PC-3 (cell line): Measurements from ENCODE around the gene PTOV1. TPM values are rescaled to one million over a fixed set of nuclear protein-coding genes. Genes with fewer than 3 reads are reported as not detected.

ENCODE experiments used
- ATAC-seq: fragments of 200-7000 bp; cut with Tn5 transposase; 2 replicates; pipeline ENCODE4 v1.9.1; 2020; ENCODE audit warnings: mild to moderate bottlenecking, moderate library complexity
- BruUV-seq: library from RNA; stranded (reverse); fragments of 400-500 nt; replicated peaks from 2 replicates; lab custom pipeline; 2021; lab: Mats Ljungman, UMichigan
- CTCF ChIA-PET: fragments of 300-600 bp; sonication (Branson Sonifier 250); formaldehyde crosslinking; loops from one replicate; lab custom pipeline; 2022; ENCODE audit warnings: antibody characterized with exemption; lab: Charles Lee
- POLR2A ChIA-PET: fragments of 300-600 bp; sonication (Branson Sonifier 250); formaldehyde crosslinking; loops from one replicate; lab custom pipeline; 2022; ENCODE audit warnings: antibody characterized with exemption; ENCODE audit not compliant: unreplicated experiment; lab: Charles Lee
- DNase-seq: peaks from one replicate; pipeline ENCODE4 v3.0.0-alpha.2; 2015
- H2AFZ ChIP-seq: fragments of 300-600 bp; sonication (generic); 2 replicates; pipeline ENCODE4 v1.6.0; 2016; ENCODE audit warnings: antibody characterized with exemption, low read length
- H3F3A ChIP-seq: fragments of 300-600 bp; sonication (generic); one replicate; pipeline ENCODE4 v1.6.0; 2017; ENCODE audit warnings: antibody characterized with exemption, low read length, control low read depth, mild to moderate bottlenecking; ENCODE audit not compliant: unreplicated experiment
- H3K27ac ChIP-seq: fragments of 300-600 bp; sonication (generic); 2 replicates; pipeline ENCODE4 v1.5.1; 2016; ENCODE audit warnings: mild to moderate bottlenecking, low read length
- H3K27me3 ChIP-seq: fragments of 300-600 bp; sonication (generic); 2 replicates; pipeline ENCODE4 v1.6.1; 2016; ENCODE audit warnings: low read length, mixed read lengths
- H3K36me3 ChIP-seq: fragments of 300-600 bp; sonication (generic); 2 replicates; pipeline ENCODE4 v1.6.1; 2016; ENCODE audit warnings: low read depth, mixed run types, low read length, mixed read lengths
- H3K4me1 ChIP-seq: fragments of 300-600 bp; sonication (generic); 2 replicates; pipeline ENCODE4 v1.5.1; 2016; ENCODE audit warnings: low read length; ENCODE audit not compliant: insufficient read depth
- H3K4me2 ChIP-seq: fragments of 300-600 bp; sonication (generic); 2 replicates; pipeline ENCODE4 v1.6.0; 2016; ENCODE audit warnings: low read length
- H3K4me3 ChIP-seq: fragments of 300-600 bp; sonication (generic); 2 replicates; pipeline ENCODE4 v1.5.1; 2016; ENCODE audit warnings: mild to moderate bottlenecking, low read length, mixed read lengths
- H3K79me2 ChIP-seq: fragments of 300-600 bp; sonication (generic); 2 replicates; pipeline ENCODE4 v1.6.1; 2017; ENCODE audit warnings: low read length, mixed read lengths
- H3K9ac ChIP-seq: fragments of 300-600 bp; sonication (generic); 2 replicates; pipeline ENCODE4 v1.6.0; 2016; ENCODE audit warnings: mild to moderate bottlenecking, low read length
- H3K9me2 ChIP-seq: fragments of 300-600 bp; sonication (generic); replicated peaks from 2 replicates; pipeline ENCODE4 v1.6.1; 2016; ENCODE audit warnings: mixed run types, low read length, mixed read lengths
- H3K9me3 ChIP-seq: fragments of 300-600 bp; sonication (generic); 2 replicates; pipeline ENCODE4 v1.6.1; 2016; ENCODE audit warnings: low read length, mixed read lengths
- H4K20me1 ChIP-seq: fragments of 300-600 bp; sonication (generic); 2 replicates; pipeline ENCODE4 v1.6.1; 2016; ENCODE audit warnings: low read length, mixed read lengths
- EZH2 ChIP-seq: fragments of 300-600 bp; sonication (generic); IDR thresholded peaks from one replicate; pipeline ENCODE4 v1.6.1; 2017; ENCODE audit warnings: antibody characterized with exemption, mild to moderate bottlenecking, low read length; ENCODE audit not compliant: unreplicated experiment
- EZH2phosphoT487 ChIP-seq: fragments of 300-600 bp; sonication (generic); IDR thresholded peaks from 2 replicates; pipeline ENCODE4 v1.6.1; 2018; ENCODE audit warnings: mild to moderate bottlenecking, antibody characterized with exemption, low read length, borderline replicate concordance
- intact Hi-C: fragments of 100-400 bp; cut with micrococcal nuclease; formaldehyde crosslinking; loops from 2 replicates; pipeline ENCODE4 v1.9.0; 2023
- microRNA-seq: library from miRNA; unstranded; fragments of <30 nt; microRNA quantifications from one replicate; pipeline ENCODE4 v1.1.0, GENCODE V29; 2020; ENCODE audit not compliant: unreplicated experiment
- total RNA-seq: library from RNA; depleted of rRNA; stranded (reverse); fragments of >200 nt; gene quantifications from 2 replicates; pipeline ENCODE4 v1.2.3, GENCODE V29; 2014; rRNA removed
- TF ChIP-seq, protein P1 (sequence below): fragments of 300-600 bp; sonication (generic); conservative IDR thresholded peaks from 2 replicates; pipeline ENCODE4 v1.5.1; 2017; ENCODE audit warnings: antibody characterized with exemption, low read depth, mild to moderate bottlenecking, low read length

Gene PTOV1
- total RNA-seq, 1 experiment from 2014 or later: 148 TPM

DNA sequence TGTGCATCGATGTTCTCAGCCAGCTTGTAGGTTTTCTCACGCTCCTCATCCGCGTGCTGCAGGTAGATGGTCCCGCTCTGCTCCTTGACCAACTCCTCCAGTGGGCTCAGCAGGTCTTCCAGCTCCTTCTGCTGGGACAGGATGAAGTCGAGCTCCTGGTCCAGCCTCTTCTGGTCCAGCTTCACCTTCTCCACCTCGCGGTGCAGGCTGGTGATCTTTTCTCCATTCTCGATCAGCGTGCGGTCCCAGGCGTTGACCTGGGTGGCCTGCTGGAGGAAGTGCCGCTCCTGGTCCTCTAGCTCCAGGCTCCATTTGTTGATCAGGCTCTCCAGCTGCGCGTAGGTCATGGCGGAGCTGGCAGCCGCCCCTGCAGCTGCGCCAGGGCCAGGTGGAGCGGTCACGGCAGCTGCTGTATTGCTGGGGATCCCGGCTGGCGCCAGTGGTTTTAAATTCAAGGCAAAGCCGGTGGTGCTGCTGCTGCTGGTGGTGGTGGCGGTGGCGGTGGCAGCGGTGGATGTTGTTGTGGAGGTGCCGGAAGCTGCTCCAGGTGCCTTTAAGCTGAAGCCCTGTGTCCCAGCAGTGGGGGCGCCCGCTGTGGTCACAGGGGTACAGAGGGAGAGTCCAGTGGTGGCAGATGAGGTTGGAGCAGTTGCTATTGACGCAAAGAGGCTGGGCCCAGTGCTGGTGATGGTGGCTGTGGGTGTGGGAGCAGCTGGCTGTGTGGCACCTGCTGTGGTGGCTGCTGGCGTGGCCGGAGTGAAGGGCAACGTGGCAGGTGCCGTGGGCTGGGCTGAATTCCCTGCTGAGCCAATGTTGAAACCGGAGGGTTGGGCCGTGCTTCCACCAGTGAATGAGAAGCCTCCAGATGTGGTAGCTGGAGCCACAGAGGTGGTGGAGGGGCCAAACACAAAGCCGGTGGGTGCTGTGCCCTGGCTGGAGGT lies 57.8 kb downstream of the PTOV1 start:
- no peaks in the 10 kb centered on the region for H3K4me1 ChIP-seq
- H3K4me2 ChIP-seq: no peak overlapping the region
- BruUV-seq: no TSS peak
- ChIA-PET POLR2A (no interaction called here), CTCF (no interaction called here)
- DNase-seq (no peak), ATAC-seq (no peak)
- H3K27me3 ChIP-seq: no peaks in the 10 kb centered on the region
- no peak overlapping the region for H3K4me3 ChIP-seq
- no peak overlapping the region for H2AFZ ChIP-seq
- no peaks in the 10 kb centered on the region for H3F3A ChIP-seq
- no peaks in the 10 kb centered on the region for H3K9me3 ChIP-seq
- H3K9me2 ChIP-seq: no peaks in the 10 kb centered on the region
- intact Hi-C loops: no loop called here
- no peak overlapping the region for H3K27ac ChIP-seq
- H3K79me2 ChIP-seq: peaks cover 4% of the 10 kb centered on the region; the same call in 1 of the 2 replicates
- peaks cover 54% of the 10 kb centered on the region for H3K36me3 ChIP-seq
- H3K9ac ChIP-seq: no peak overlapping the region
- peaks cover 28% of the 10 kb centered on the region for H4K20me1 ChIP-seq
- TF ChIP-seq EZH2phosphoT487 (no peak), EZH2 (no peak)
- TF ChIP-seq, protein P1, sequence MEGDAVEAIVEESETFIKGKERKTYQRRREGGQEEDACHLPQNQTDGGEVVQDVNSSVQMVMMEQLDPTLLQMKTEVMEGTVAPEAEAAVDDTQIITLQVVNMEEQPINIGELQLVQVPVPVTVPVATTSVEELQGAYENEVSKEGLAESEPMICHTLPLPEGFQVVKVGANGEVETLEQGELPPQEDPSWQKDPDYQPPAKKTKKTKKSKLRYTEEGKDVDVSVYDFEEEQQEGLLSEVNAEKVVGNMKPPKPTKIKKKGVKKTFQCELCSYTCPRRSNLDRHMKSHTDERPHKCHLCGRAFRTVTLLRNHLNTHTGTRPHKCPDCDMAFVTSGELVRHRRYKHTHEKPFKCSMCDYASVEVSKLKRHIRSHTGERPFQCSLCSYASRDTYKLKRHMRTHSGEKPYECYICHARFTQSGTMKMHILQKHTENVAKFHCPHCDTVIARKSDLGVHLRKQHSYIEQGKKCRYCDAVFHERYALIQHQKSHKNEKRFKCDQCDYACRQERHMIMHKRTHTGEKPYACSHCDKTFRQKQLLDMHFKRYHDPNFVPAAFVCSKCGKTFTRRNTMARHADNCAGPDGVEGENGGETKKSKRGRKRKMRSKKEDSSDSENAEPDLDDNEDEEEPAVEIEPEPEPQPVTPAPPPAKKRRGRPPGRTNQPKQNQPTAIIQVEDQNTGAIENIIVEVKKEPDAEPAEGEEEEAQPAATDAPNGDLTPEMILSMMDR: no peak

GRCh38 chr19:49910179-49910578 lies 59.2 kb downstream of the PTOV1 start:
- no peaks in the 10 kb centered on the region for H3K4me1 ChIP-seq
- ChIA-PET CTCF (no interaction called here), POLR2A (no interaction called here)
- intact Hi-C loops: no loop called here
- no TSS peak for BruUV-seq
- peaks cover 28% of the 10 kb centered on the region for H4K20me1 ChIP-seq
- no peaks in the 10 kb centered on the region for H3K9me3 ChIP-seq
- no peaks in the 10 kb centered on the region for H3F3A ChIP-seq
- no peak overlapping the region for H3K4me3 ChIP-seq
- no peak overlapping the region for H2AFZ ChIP-seq
- peaks cover 63% of the 10 kb centered on the region for H3K36me3 ChIP-seq
- no peaks in the 10 kb centered on the region for H3K27me3 ChIP-seq
- DNase-seq: no peak
- H3K4me2 ChIP-seq: no peak overlapping the region
- H3K27ac ChIP-seq: no peak overlapping the region
- peaks cover 12% of the 10 kb centered on the region; the same call in 1 of the 2 replicates for H3K79me2 ChIP-seq
- no peak for TF ChIP-seq EZH2phosphoT487
- no peak overlapping the region for H3K9ac ChIP-seq
- H3K9me2 ChIP-seq: no peaks in the 10 kb centered on the region
- no peak for ATAC-seq

Small RNAs within 50 kb of the gene (microRNA-seq; reads per million reads assigned to microRNA genes)
- gene MIR4749: 4.8 reads per million, percentile 19 among the genes with 10 or more reads in this experiment
- gene MIR4750: 3.3 reads per million, percentile 9 among the genes with 10 or more reads in this experiment
- not detected for gene MIR6800

Other genes starting within 250 kb of the PTOV1 start
- gene RRAS, start 211.0 kb upstream of the PTOV1 start, total RNA-seq: 24.0 and 32.0 TPM in 2 replicates
- 46.8 and 78.6 TPM in 2 replicates for gene SCAF1, start 208.9 kb upstream of the PTOV1 start, total RNA-seq
- 223 and 236 TPM in 2 replicates for gene IRF3, start 185.3 kb upstream of the PTOV1 start, total RNA-seq
- gene BCL2L12, start 185.2 kb upstream of the PTOV1 start, total RNA-seq: 82.5 and 104 TPM in 2 replicates
- gene PRMT1, start 173.9 kb upstream of the PTOV1 start, total RNA-seq: 625 and 761 TPM in 2 replicates
- gene ADM5, start 161.6 kb upstream of the PTOV1 start, total RNA-seq: 5.0 and 6.3 TPM in 2 replicates
- 11.5 and 13.6 TPM in 2 replicates for gene CPT1C, start 160.0 kb upstream of the PTOV1 start, total RNA-seq
- gene TSKS, start 87.9 kb upstream of the PTOV1 start, total RNA-seq: not detected in 2 replicates
- gene AP2A1, start 84.2 kb upstream of the PTOV1 start, total RNA-seq: 143 and 159 TPM in 2 replicates
- gene FUZ, start 37.9 kb upstream of the PTOV1 start, total RNA-seq: 9.4 and 10.9 TPM in 2 replicates
- 47.5 and 54.9 TPM in 2 replicates for gene MED25, start 32.9 kb upstream of the PTOV1 start, total RNA-seq
- gene PNKP, start 16.4 kb downstream of the PTOV1 start, total RNA-seq: 141 and 172 TPM in 2 replicates
- gene AKT1S1, start 26.2 kb downstream of the PTOV1 start, total RNA-seq: 42.3 and 61.0 TPM in 2 replicates
- 17.8 and 18.8 TPM in 2 replicates for gene TBC1D17, start 26.5 kb downstream of the PTOV1 start, total RNA-seq
- gene IL4I1, start 45.7 kb downstream of the PTOV1 start, total RNA-seq: 0.29 and 2.2 TPM in 2 replicates
- gene ATF5, start 78.0 kb downstream of the PTOV1 start, total RNA-seq: 50.7 and 75.5 TPM in 2 replicates
- 129 and 149 TPM in 2 replicates for gene NUP62, start 78.3 kb downstream of the PTOV1 start, total RNA-seq
- not detected in 2 replicates for gene SIGLEC11, start 110.0 kb downstream of the PTOV1 start, total RNA-seq
- gene VRK3, start 174.2 kb downstream of the PTOV1 start, total RNA-seq: 26.0 and 36.3 TPM in 2 replicates
- 18.4 and 18.5 TPM in 2 replicates for gene ZNF473, start 174.8 kb downstream of the PTOV1 start, total RNA-seq